ENCODE results near the gene OMD.

OMD gene

GRCh38 chr9:92385477-92385876 lies 38.8 kb downstream of the OMD start:
- TF ChIP-seq ZFX (IDR thresholded peaks at IDR 0.05) (no peak), CTCF (conservative IDR thresholded peaks at IDR 0.05) (no peak)
- H3K27ac ChIP-seq = no peak overlapping the region

- TF ChIP-seq CTCF (conservative IDR thresholded peaks at IDR 0.05) (no peak), ZFX (IDR thresholded peaks at IDR 0.05) (no peak)
- H3K27ac ChIP-seq = no peak overlapping the region
Observed at GRCh38 chr9:92385001-92385400, 39.3 kb downstream of the OMD start.

GRCh38 chr9:92384375-92384774 lies 39.9 kb downstream of the OMD start:
- TF ChIP-seq CTCF (conservative IDR thresholded peaks at IDR 0.05) = no peak
- no peak for TF ChIP-seq ZFX (IDR thresholded peaks at IDR 0.05)
- no peak overlapping the region for H3K27ac ChIP-seq

- TF ChIP-seq ZFX (IDR thresholded peaks at IDR 0.05) = no peak
- TF ChIP-seq CTCF (conservative IDR thresholded peaks at IDR 0.05) = no peak
- no peak overlapping the region for H3K27ac ChIP-seq
Observed at GRCh38 chr9:92381775-92382174, 42.5 kb downstream of the OMD start.

GRCh38 chr9:92380603-92381002 lies 43.7 kb downstream of the OMD start:
- no peak for TF ChIP-seq CTCF (conservative IDR thresholded peaks at IDR 0.05)
- TF ChIP-seq ZFX (IDR thresholded peaks at IDR 0.05) = no peak
- H3K27ac ChIP-seq = no peak overlapping the region

DNA sequence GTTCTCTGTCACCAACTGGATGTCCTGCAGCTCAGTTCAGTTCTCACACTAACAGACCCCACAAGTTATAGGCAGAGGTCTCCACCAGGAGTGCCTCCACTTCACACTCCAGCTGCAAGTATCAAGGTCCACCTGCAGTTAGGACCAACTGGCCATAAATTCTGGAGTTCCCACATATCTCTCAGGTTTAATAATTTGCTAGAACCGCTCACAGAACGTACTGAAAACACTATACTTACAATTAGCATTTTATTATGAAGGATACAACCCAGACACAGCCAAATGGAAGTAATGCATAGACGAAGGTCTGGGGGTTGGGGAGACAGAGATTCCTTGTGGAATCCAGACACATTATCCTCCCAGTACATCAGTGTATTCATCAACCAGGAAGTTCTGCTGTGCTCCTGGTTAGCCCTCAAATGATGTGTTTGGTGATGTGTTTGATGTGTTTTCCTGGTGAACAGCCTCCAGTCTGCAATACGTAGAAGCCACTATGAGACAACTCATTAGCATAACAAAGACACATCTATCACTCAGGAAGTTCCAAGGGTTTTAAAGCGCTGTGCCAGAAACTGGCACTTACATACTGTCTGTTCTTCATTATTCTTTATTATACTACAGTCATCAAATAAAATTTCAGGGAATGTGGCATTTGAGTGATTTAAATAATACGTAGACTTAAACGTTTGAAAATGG lies 45.3 kb downstream of the OMD start:
- TF ChIP-seq ZFX (IDR thresholded peaks at IDR 0.05) (no peak), CTCF (conservative IDR thresholded peaks at IDR 0.05) (no peak)

GRCh38 chr9:92377876-92378275 lies 46.4 kb downstream of the OMD start:
- no peak overlapping the region for H3K27ac ChIP-seq
- TF ChIP-seq CTCF (conservative IDR thresholded peaks at IDR 0.05) (no peak), ZFX (IDR thresholded peaks at IDR 0.05) (no peak)

More for the DNA sequence above, 45.3 kb downstream of the OMD start:
- no peak overlapping the region for H3K27ac ChIP-seq
